ENCODE results near the gene MAP2K3.

DNA sequence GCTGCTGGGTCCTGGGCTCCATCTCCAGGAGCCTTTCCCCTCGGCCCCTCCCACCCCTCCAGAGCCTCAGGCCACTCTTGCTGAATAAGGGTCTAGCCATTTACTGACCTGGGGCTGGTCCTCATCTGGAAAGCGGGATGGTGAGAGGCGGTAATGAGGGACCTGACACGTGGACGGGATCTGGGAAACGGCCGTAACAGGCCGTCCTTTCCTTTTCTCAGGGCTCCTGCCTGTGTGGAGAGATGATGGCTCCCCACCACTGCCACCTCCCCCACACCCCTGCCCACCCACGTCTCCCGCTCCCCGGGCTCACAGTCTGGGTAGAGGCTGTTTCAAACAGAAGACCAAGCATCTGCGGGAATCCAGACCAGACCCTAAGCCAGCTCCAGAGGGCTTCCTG lies 71.1 kb downstream of the MAP2K3 start:
- TF ChIP-seq, protein P1, sequence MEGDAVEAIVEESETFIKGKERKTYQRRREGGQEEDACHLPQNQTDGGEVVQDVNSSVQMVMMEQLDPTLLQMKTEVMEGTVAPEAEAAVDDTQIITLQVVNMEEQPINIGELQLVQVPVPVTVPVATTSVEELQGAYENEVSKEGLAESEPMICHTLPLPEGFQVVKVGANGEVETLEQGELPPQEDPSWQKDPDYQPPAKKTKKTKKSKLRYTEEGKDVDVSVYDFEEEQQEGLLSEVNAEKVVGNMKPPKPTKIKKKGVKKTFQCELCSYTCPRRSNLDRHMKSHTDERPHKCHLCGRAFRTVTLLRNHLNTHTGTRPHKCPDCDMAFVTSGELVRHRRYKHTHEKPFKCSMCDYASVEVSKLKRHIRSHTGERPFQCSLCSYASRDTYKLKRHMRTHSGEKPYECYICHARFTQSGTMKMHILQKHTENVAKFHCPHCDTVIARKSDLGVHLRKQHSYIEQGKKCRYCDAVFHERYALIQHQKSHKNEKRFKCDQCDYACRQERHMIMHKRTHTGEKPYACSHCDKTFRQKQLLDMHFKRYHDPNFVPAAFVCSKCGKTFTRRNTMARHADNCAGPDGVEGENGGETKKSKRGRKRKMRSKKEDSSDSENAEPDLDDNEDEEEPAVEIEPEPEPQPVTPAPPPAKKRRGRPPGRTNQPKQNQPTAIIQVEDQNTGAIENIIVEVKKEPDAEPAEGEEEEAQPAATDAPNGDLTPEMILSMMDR (IDR thresholded peaks at IDR 0.05): no peak
- no peak for TF ChIP-seq POLR2A (IDR thresholded peaks at IDR 0.05)
